GM21737 (cell line): ENCODE measurements around the gene PTGR3.
"Not testable (repeated sequence)": the region's sequence is repeated elsewhere in the genome, so short reads cannot be mapped to it uniquely, and the experiment has no call there.

Source experiments
- ATAC-seq: cut with Tn5 transposase; IDR thresholded peaks from one replicate; pipeline ENCODE4 v1.9.1; 2021; ENCODE audit warnings: mild to moderate bottlenecking, moderate library complexity; ENCODE audit not compliant: unreplicated experiment

PTGR3 gene

GRCh38 chr18:75203416-75204268, 5.3 kb downstream of the PTGR3 start:
- ATAC-seq, result no peak

- ATAC-seq, result no peak
These were observed 6.1 kb downstream of the PTGR3 start for GRCh38 chr18:75202696-75203365.

- ATAC-seq, result no peak
These were observed 7.4 kb downstream of the PTGR3 start for GRCh38 chr18:75201282-75202270.

- ATAC-seq, result no peak
These were observed 8.2 kb downstream of the PTGR3 start for GRCh38 chr18:75200605-75201280.

- ATAC-seq, result no peak
These were observed 8.9 kb downstream of the PTGR3 start for GRCh38 chr18:75200071-75200470.

- no peak for ATAC-seq
These were observed 9.6 kb downstream of the PTGR3 start for GRCh38 chr18:75199327-75199726.

- ATAC-seq, result no peak
These were observed 10.9 kb downstream of the PTGR3 start for GRCh38 chr18:75198036-75198435.

GRCh38 chr18:75192899-75193298, 16.0 kb downstream of the PTGR3 start:
- no peak for ATAC-seq

GRCh38 chr18:75189696-75190095, 19.2 kb downstream of the PTGR3 start:
- no peak for ATAC-seq

DNA sequence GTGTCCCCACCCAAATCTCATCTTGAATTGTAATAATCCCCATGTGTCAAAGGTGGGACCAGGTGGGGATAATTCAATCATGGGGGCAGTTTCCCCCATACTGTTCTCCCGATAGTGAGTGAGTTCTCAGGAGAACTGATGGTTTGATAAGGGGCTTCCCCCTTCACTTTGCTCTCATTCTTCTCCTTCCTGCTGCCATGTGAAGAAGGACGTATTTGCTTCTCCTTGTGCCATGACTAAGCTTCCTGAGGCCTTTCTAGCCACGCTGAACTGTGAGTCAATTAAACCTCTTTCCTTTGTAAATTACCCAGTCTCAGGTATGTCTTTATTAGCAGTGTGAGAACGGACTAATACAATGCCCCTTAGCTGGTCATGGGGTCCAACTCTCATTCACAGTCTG, 21.2 kb downstream of the PTGR3 start:
- not testable (repeated sequence) for ATAC-seq

GRCh38 chr18:75185460-75185859, 23.5 kb downstream of the PTGR3 start:
- ATAC-seq, result no peak

DNA sequence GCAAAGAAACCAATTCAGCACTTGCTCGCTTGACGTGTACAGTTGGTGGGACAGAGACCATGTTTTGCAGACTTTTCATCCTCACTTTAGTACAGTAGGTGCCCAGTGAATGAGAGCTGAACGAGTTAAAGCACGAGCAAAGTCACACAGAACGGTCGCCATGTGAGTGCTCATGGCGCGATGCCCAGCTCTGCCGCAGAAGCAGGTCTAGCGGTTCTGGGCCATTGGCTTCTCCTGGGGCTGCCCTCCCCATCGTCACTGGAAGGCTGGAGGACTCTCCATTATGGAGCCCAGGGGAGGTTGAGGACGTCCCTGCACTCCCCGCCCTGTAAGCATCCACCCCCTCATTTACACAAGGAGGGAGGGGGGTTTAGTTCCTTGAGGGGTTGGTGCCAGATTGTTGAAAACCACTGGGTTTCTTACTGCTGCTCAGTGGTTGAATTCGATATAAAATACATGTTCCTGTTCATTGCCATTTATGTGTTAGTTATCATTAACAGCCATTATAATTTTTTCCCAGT, 24.9 kb downstream of the PTGR3 start:
- no peak for ATAC-seq

DNA sequence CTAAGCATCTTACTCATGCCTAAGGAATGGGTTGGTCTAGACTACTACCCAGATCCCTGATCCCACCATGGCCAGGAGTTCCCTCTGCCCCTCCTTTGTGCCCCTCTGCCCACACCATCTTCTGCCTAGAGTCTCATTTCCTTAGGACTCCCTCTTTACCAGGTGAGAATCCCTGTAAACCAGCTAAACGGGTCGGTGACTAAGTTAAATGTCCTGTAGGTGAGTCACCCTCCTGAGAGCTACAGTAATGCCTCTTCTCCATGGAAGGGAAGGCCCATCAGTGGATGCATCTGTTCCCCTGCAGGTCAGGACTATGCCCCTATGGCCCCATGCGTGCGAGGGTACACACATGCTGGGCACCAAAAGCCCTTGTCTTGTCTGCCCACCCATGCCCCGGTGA, 25.4 kb downstream of the PTGR3 start:
- ATAC-seq, result no peak

DNA sequence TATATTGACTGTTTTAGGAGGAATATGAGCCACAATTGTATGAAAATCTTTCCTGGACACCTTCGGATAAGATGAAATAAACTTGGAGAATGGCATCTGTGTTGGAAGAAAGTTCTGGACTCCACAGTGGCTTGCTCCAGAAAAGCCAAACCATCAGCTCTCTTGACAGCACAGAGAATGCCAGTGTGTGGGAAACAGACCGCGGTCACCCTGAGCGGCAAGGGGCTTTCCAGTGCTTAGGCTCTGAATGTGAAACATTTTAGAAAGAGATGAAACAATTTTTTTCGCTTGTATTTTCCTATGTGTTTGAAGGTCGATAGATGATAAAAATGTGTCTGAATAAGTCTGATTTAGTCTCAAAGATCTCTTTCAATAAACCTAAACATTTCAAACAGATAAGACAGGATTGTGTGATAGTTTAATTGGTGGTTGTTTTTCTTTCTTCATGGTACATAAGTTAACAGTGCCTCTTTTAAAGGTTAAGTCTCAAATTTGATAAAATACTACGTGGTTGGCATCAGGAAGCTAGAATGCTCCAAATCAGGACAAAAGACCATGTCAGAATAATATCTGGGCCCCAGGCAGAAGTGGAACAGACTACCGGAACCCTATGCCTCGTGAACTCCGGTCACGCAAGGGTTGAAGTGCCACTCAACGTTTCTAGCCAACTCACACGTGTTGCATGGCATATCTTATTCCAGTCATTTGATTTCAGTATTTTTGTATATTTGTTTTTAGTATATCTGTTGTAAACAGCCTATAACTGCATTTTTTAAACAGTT, 28.9 kb downstream of the PTGR3 start:
- ATAC-seq, result no peak

- ATAC-seq, result no peak
These were observed 30.6 kb downstream of the PTGR3 start for GRCh38 chr18:75178376-75178775.

- ATAC-seq, result no peak
These were observed 32.1 kb downstream of the PTGR3 start for GRCh38 chr18:75176849-75177248.

DNA sequence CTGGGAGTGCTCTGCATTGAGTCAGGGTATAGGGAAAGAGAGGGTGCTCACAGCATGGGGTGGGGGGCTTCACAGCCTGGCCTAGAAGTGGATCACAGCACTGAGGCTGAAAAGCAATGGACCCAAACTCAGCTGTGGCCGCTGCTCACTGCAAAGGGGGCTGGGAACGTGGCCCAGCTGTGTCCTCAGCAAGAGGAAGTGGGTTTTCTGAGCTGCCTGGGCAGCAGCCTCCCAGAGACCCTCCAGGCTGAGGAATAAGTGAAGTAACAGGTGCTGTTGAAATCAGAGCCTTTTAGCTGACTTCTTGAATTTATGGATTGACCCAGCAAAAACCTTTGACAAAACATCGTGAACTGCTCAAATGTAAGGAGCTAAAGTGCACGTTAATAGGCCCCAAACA, 35.2 kb downstream of the PTGR3 start:
- ATAC-seq, result no peak

DNA sequence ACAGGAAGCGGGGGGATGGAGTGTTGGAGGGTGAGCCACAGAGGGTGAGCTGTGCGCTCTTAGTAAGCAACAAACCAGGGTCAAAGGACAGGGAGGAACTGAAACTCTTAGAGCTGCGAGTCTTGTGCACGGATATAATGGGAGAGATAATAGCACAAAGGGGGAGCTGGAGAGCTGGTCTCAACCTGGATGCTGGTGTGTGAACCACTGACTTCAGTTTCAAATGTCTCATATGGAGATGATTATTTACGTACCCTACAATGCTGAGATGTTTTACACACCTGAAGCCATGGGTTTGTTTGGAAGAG, 35.9 kb downstream of the PTGR3 start:
- ATAC-seq, result peak; percentile 98

DNA sequence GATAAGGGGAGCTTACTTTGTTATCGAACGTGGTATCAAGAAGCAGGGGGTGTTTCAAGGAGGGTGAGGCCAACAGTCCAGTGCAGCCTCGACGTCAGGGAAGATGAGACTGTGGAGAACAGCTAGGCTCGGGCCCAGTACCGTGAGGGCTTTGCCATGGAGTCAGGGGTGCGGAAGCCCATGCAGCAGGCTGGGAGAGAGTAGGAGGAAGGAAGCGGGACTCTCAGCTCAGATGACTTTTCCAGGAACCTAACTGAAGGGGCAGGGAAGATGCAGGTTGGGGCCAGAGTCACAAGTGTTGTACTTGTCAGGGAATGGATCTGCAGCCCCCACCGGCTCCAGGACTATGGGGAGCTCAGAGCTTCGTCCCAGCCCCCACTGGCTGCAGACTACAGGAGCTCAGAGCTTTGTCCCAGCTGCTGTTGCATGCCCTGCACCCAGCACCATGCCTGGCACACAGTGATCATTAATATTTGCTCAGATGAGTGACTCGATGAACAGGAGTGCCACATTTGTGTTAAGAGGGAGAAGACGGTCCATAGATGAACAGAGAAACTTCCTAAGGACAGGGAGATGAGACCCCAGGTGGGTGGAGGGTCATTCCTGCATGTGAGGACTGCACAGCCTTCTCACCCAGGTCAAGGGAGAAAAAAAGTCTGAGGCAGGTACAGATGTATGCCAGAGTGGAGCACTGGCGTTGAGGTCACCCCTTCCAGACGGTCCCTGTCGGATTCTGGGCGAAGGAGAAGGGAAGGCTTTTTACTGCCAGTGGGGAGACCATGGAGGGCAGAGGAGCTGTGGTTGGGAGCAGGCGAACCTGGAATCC, 36.4 kb downstream of the PTGR3 start:
- ATAC-seq, result no peak
